ENCODE measurements around the gene ANO9. TPM values are rescaled to one million over a fixed set of nuclear protein-coding genes. Genes with fewer than 3 reads are reported as not detected.

ANO9 gene, protein sequence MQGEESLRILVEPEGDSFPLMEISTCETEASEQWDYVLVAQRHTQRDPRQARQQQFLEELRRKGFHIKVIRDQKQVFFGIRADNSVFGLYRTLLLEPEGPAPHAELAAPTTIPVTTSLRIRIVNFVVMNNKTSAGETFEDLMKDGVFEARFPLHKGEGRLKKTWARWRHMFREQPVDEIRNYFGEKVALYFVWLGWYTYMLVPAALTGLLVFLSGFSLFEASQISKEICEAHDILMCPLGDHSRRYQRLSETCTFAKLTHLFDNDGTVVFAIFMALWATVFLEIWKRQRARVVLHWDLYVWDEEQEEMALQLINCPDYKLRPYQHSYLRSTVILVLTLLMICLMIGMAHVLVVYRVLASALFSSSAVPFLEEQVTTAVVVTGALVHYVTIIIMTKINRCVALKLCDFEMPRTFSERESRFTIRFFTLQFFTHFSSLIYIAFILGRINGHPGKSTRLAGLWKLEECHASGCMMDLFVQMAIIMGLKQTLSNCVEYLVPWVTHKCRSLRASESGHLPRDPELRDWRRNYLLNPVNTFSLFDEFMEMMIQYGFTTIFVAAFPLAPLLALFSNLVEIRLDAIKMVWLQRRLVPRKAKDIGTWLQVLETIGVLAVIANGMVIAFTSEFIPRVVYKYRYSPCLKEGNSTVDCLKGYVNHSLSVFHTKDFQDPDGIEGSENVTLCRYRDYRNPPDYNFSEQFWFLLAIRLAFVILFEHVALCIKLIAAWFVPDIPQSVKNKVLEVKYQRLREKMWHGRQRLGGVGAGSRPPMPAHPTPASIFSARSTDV
- polyA plus RNA-seq: not detected in 2 replicates

GRCh38 chr11:441418-442274 is at the start of gene ANO9:
TSS of gene ANO9 (minus strand) at chr11:442011. CDS start at chr11:441926, 85 bp downstream.

GRCh38 chr11:449889-450808 is 8.3 kb upstream of the ANO9 start, which contains the start of gene PTDSS2:
TSS of gene PTDSS2 (plus strand) at chr11:450279. CDS start at chr11:450456, 177 bp downstream.

DNA sequence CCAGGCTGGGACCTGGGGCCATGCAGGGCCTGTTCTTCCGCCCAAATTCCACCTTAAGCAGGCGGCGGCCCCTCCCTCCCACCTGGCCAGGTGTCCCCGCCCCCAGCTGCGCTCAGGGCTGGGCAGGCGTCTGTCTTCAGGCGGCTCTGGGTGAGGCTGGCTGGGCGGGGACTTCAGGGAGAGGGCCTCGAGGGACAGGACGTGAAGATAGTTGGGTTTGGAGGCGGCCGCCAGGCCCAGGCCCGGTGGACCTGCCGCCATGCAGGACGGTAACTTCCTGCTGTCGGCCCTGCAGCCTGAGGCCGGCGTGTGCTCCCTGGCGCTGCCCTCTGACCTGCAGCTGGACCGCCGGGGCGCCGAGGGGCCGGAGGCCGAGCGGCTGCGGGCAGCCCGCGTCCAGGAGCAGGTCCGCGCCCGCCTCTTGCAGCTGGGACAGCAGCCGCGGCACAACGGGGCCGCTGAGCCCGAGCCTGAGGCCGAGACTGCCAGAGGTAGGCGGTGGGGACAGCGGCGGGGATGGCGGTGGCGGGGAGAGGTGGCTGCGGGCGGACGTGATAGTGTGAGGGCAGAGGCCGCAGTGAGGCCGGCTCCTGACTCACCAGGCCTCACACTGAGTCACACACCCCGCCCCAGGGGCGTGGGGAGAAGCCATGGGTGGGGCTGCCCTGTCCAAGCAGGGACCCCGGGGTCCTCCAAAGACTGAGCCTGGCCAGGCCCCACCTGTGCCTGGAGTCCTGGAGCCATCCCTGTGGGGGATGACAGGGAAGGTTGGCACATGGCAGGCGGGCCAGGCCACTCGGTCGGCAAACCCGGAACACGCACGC is 47.6 kb downstream of the ANO9 start, which contains the start of gene PKP3:
Gene PKP3 (plus strand): TSS at position 176 of the 824 bp plus-strand sequence. CDS start 84 bp downstream, at position 260.

GRCh38 chr11:369336-370018 is 72.3 kb downstream of the ANO9 start, which contains the start of gene B4GALNT4:
TSS of gene B4GALNT4 (plus strand) at chr11:369499. CDS start at chr11:369804, 305 bp downstream.

Other genes starting within 250 kb of the ANO9 start
- gene SCGB1C1, start 248.9 kb downstream of the ANO9 start, polyA plus RNA-seq: not detected in 2 replicates
- gene BET1L, start 234.6 kb downstream of the ANO9 start, polyA plus RNA-seq: 4.3 and 4.5 TPM in 2 replicates
- gene RIC8A, start 234.3 kb downstream of the ANO9 start, polyA plus RNA-seq: 5.9 and 8.3 TPM in 2 replicates
- 8.4 and 9.6 TPM in 2 replicates for gene SIRT3, start 205.7 kb downstream of the ANO9 start, polyA plus RNA-seq
- gene PSMD13, start 205.0 kb downstream of the ANO9 start, polyA plus RNA-seq: 84.5 and 95.9 TPM in 2 replicates
- not detected in 2 replicates for gene NLRP6, start 163.6 kb downstream of the ANO9 start, polyA plus RNA-seq
- not detected in 2 replicates for gene PGGHG, start 152.9 kb downstream of the ANO9 start, polyA plus RNA-seq
- not detected in 2 replicates for gene IFITM5, start 142.5 kb downstream of the ANO9 start, polyA plus RNA-seq
- 7.0 and 9.8 TPM in 2 replicates for gene IFITM2, start 134.2 kb downstream of the ANO9 start, polyA plus RNA-seq
- gene IFITM1, start 128.0 kb downstream of the ANO9 start, polyA plus RNA-seq: 3.2 and 3.6 TPM in 2 replicates
- gene IFITM3, start 121.2 kb downstream of the ANO9 start, polyA plus RNA-seq: 33.2 and 34.1 TPM in 2 replicates
- 0.56 and 5.0 TPM in 2 replicates for gene B4GALNT4, start 72.5 kb downstream of the ANO9 start, polyA plus RNA-seq
- gene PKP3, start 47.8 kb downstream of the ANO9 start, polyA plus RNA-seq: not detected in 2 replicates
- gene SIGIRR, start 27.0 kb downstream of the ANO9 start, polyA plus RNA-seq: 3.0 TPM in 2 replicates
- gene PTDSS2, start 8.3 kb upstream of the ANO9 start, polyA plus RNA-seq: 2.3 and 3.5 TPM in 2 replicates
- 12.8 and 13.2 TPM in 2 replicates for gene RNH1, start 65.2 kb upstream of the ANO9 start, polyA plus RNA-seq
- gene HRAS, start 93.6 kb upstream of the ANO9 start, polyA plus RNA-seq: 19.5 and 37.7 TPM in 2 replicates
- gene LRRC56, start 95.5 kb upstream of the ANO9 start, polyA plus RNA-seq: 0.13 TPM in 1 of 2 replicates, not detected in the other
- gene LMNTD2, start 118.7 kb upstream of the ANO9 start, polyA plus RNA-seq: not detected in 2 replicates
- 1.6 and 3.9 TPM in 2 replicates for gene RASSF7, start 119.0 kb upstream of the ANO9 start, polyA plus RNA-seq
- 0.19 and 0.35 TPM in 2 replicates for gene PHRF1, start 134.5 kb upstream of the ANO9 start, polyA plus RNA-seq
- gene IRF7, start 173.9 kb upstream of the ANO9 start, polyA plus RNA-seq: not detected in 2 replicates
- not detected in 2 replicates for gene CDHR5, start 182.9 kb upstream of the ANO9 start, polyA plus RNA-seq
- not detected in 2 replicates for gene SCT, start 185.2 kb upstream of the ANO9 start, polyA plus RNA-seq
- gene DRD4, start 195.3 kb upstream of the ANO9 start, polyA plus RNA-seq: not detected in 2 replicates